Measurements from ENCODE around the gene CHRND. TPM values are rescaled to one million over a fixed set of nuclear protein-coding genes. Genes with fewer than 3 reads are reported as not detected.

CHRND gene
- not detected in 2 replicates for total RNA-seq

GRCh38 chr2:232525791-232526371, at the start of gene CHRND:
Gene CHRND, plus strand, starts transcription at chr2:232526160. Its CDS starts 56 bp downstream, at chr2:232526216.

GRCh38 chr2:232487385-232488096, 38.4 kb upstream of the CHRND start, which contains the start of gene ECEL1:
Gene ECEL1, minus strand, starts transcription at chr2:232487834. Its CDS starts 1,181 bp downstream, at chr2:232486653.

GRCh38 chr2:232519581-232520438, 6.2 kb upstream of the CHRND start, which contains the start of gene PRSS56:
Gene PRSS56, plus strand, starts transcription at chr2:232520388. Its CDS starts 211 bp downstream, at chr2:232520599.

GRCh38 chr2:232539298-232540231, 13.6 kb downstream of the CHRND start, which contains the start of gene CHRNG:
Gene CHRNG, plus strand, starts transcription at chr2:232539692. Its CDS starts 56 bp downstream, at chr2:232539748.

GRCh38 chr2:232550354-232551249, 24.6 kb downstream of the CHRND start, which contains the start of the genes EIF4E2 and TIGD1:
Gene EIF4E2, plus strand, starts transcription at chr2:232550689. Its CDS starts 36 bp downstream, at chr2:232550725.
Gene TIGD1, minus strand, starts transcription at chr2:232550557. Its CDS starts 675 bp downstream, at chr2:232549882.

Other genes starting within 250 kb of the CHRND start
- gene ALPP, start 147.4 kb upstream of the CHRND start, total RNA-seq = not detected in 2 replicates
- not detected in 2 replicates for gene ALPG, start 119.3 kb upstream of the CHRND start, total RNA-seq
- not detected in 2 replicates for gene ALPI, start 70.0 kb upstream of the CHRND start, total RNA-seq
- not detected in 2 replicates for gene ECEL1, start 38.3 kb upstream of the CHRND start, total RNA-seq
- gene PRSS56, start 5.8 kb upstream of the CHRND start, total RNA-seq = not detected in 2 replicates
- gene CHRNG, start 13.5 kb downstream of the CHRND start, total RNA-seq = not detected in 2 replicates
- gene TIGD1, start 24.4 kb downstream of the CHRND start, total RNA-seq = 0.97 and 3.6 TPM in 2 replicates
- 73.9 and 92.2 TPM in 2 replicates for gene EIF4E2, start 24.5 kb downstream of the CHRND start, total RNA-seq
- gene EFHD1, start 107.4 kb downstream of the CHRND start, total RNA-seq = 0.18 and 2.1 TPM in 2 replicates
- 38.4 and 48.4 TPM in 2 replicates for gene GIGYF2, start 171.2 kb downstream of the CHRND start, total RNA-seq